ENCODE measurements around the gene TUBG1.
"Not testable (repeated sequence)": the region's sequence is repeated elsewhere in the genome, so short reads cannot be mapped to it uniquely, and the experiment has no call there.

The TUBG1 gene

GRCh38 chr17:42579794-42580551, 29.5 kb upstream of the TUBG1 start:
- DNase-seq (ENCODE audit: low read depth in 2 of 2), result no peak

GRCh38 chr17:42581744-42582270, 27.7 kb upstream of the TUBG1 start:
- DNase-seq (ENCODE audit: low read depth in 2 of 2), result no peak

- no peak for DNase-seq (ENCODE audit: low read depth in 2 of 2)
These were observed 24.6 kb upstream of the TUBG1 start for GRCh38 chr17:42584880-42585279.

- no peak for DNase-seq (ENCODE audit: low read depth in 2 of 2)
These were observed 24.1 kb upstream of the TUBG1 start for GRCh38 chr17:42585353-42585752.

- no peak for DNase-seq (ENCODE audit: low read depth in 2 of 2)
These were observed 22.8 kb upstream of the TUBG1 start for GRCh38 chr17:42586514-42587230.

GRCh38 chr17:42590886-42591285, 18.6 kb upstream of the TUBG1 start:
- DNase-seq (ENCODE audit: low read depth in 2 of 2), result no peak

- no peak for DNase-seq (ENCODE audit: low read depth in 2 of 2)
These were observed 18.1 kb upstream of the TUBG1 start for GRCh38 chr17:42591411-42591810.

GRCh38 chr17:42596386-42596785, 13.1 kb upstream of the TUBG1 start:
- DNase-seq (ENCODE audit: low read depth in 2 of 2), result no peak

GRCh38 chr17:42598905-42599304, 10.6 kb upstream of the TUBG1 start:
- no peak for DNase-seq (ENCODE audit: low read depth in 2 of 2)

- no peak for DNase-seq (ENCODE audit: low read depth in 2 of 2)
These were observed 6.2 kb upstream of the TUBG1 start for GRCh38 chr17:42603318-42603717.

GRCh38 chr17:42607769-42608168, 1.7 kb upstream of the TUBG1 start:
- no peak for DNase-seq (ENCODE audit: low read depth in 2 of 2)

- DNase-seq (ENCODE audit: low read depth in 2 of 2), result no peak
These were observed 940 bp upstream of the TUBG1 start for GRCh38 chr17:42608305-42609181.

- DNase-seq (ENCODE audit: low read depth in 2 of 2), result peak in 1 of 2 donors; percentile 10
These were observed 625 bp downstream of the TUBG1 start for GRCh38 chr17:42609814-42610801.

GRCh38 chr17:42612013-42612412, 2.5 kb downstream of the TUBG1 start:
- no peak for DNase-seq (ENCODE audit: low read depth in 2 of 2)

- DNase-seq (ENCODE audit: low read depth in 2 of 2), result no peak
These were observed 4.3 kb downstream of the TUBG1 start for GRCh38 chr17:42613699-42614295.

GRCh38 chr17:42617956-42618431, 8.5 kb downstream of the TUBG1 start:
- no peak for DNase-seq (ENCODE audit: low read depth in 2 of 2)

GRCh38 chr17:42618442-42619150, 9.1 kb downstream of the TUBG1 start:
- DNase-seq (ENCODE audit: low read depth in 2 of 2), result no peak

GRCh38 chr17:42621987-42622386, 12.5 kb downstream of the TUBG1 start:
- DNase-seq (ENCODE audit: low read depth in 2 of 2), result not testable (repeated sequence)

GRCh38 chr17:42623271-42623670, 13.8 kb downstream of the TUBG1 start:
- no peak for DNase-seq (ENCODE audit: low read depth in 2 of 2)
